ENCODE measurements around the gene FOSB.

The FOSB gene

GRCh38 chr19:45514376-45515051, 46.7 kb downstream of the FOSB start:
- no peak for DNase-seq (ENCODE audit: low read depth)
- H3K4me3 ChIP-seq (ENCODE audit: low read length), result no peak overlapping the region
- no peak for TF ChIP-seq CTCF (conservative IDR thresholded peaks at IDR 0.05; ENCODE audit: low read length)

DNA sequence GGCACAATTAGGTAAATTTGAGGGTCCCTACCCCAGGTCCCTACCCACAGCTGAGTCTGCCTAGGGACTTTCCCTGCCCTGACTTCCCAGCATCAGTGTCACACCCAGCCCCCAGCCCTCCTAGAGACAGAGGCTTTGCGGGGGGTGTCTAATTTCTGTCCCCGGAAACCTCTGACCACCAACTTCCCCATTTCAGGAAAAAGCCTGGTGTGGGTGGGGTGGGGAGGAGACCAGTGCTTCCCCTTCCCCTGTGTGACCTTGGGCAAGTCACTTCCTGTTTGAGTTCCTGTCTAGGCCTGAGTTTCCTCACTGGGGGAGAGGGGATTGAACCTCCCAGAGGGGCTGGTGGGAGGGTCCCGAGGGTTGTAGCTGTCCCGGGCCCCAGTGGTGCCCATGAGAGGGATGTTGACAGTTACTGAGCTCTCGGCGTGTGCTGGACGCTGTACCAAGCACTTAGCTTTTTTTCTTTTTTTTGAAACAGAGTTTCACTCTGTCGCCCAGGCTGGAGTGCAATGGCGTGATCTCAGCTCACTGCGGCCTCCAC, 47.4 kb downstream of the FOSB start:
- no peak overlapping the region for H3K4me3 ChIP-seq (ENCODE audit: low read length)
- DNase-seq (ENCODE audit: low read depth), result no peak

GRCh38 chr19:45515807-45516401, 48.1 kb downstream of the FOSB start:
- DNase-seq (ENCODE audit: low read depth), result no peak
- no peak overlapping the region for H3K4me3 ChIP-seq (ENCODE audit: low read length)
- TF ChIP-seq CTCF (conservative IDR thresholded peaks at IDR 0.05; ENCODE audit: low read length), result no peak

More for the DNA sequence above, 47.4 kb downstream of the FOSB start:
- no peak for TF ChIP-seq CTCF (conservative IDR thresholded peaks at IDR 0.05; ENCODE audit: low read length)

DNA sequence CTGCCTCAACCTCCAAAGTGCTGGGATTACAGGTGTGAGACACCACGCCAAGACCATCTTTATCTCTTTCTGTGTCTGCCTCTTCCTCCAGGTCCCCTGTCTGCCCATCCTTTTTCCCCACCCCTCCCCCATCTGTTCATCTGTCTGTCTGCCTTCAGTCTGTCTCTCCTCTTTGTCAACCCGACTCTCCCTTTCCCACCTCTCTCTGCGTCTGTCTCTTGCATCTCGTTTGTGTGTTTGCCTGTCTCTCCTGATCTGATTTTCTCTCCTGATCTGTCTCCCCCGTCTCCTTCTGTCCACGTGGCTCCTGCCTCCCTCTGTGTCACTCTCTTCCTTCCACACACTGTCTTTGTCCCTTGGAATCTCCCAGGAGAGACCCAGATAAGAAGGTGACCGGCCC, 49.4 kb downstream of the FOSB start:
- no peak for DNase-seq (ENCODE audit: low read depth)
- no peak overlapping the region for H3K4me3 ChIP-seq (ENCODE audit: low read length)
- TF ChIP-seq CTCF (conservative IDR thresholded peaks at IDR 0.05; ENCODE audit: low read length), result no peak

GRCh38 chr19:45517641-45518468, 50.1 kb downstream of the FOSB start:
- no peak overlapping the region for H3K4me3 ChIP-seq (ENCODE audit: low read length)
- no peak for TF ChIP-seq CTCF (conservative IDR thresholded peaks at IDR 0.05; ENCODE audit: low read length)
- no peak for DNase-seq (ENCODE audit: low read depth)

DNA sequence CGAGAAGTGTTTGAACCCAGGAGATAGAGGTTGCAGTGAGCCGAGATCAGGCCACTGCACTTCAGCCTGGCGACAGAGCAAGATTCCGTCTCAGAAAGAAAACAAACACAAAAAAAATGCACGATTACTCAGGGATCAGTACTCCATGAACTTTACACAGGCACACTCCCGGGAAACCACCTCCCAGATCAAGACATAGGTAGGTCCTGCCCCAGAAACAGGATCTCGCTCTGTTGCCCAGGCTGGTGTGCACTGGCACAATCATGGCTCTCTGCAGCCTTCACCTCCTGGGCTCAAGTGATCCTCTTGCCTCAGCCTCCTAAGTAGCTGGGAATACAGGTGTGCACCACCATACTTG, 50.7 kb downstream of the FOSB start:
- no peak overlapping the region for H3K4me3 ChIP-seq (ENCODE audit: low read length)
- no peak for TF ChIP-seq CTCF (conservative IDR thresholded peaks at IDR 0.05; ENCODE audit: low read length)
- DNase-seq (ENCODE audit: low read depth), result no peak

Data from AG10803 (cell line).